Dendritic cell treated with granulocyte-macrophage colony-stimulating factor and Interleukin-4, amounts not matched to agents 40 ng/mL and 50 ng/mL, for 4 days (primary cell): ENCODE data around the gene MYOC.
"Not testable (repeated sequence)": the region's sequence is repeated elsewhere in the genome, so short reads cannot be mapped to it uniquely, and the experiment has no call there.

ENCODE experiments used
- H3K27ac Mint-ChIP-seq: one replicate; pipeline ENCODE4 v1.8.0; 2022; ENCODE audit warnings: mild to moderate bottlenecking, mixed read lengths
- H3K27me3 Mint-ChIP-seq: one replicate; pipeline ENCODE4 v1.8.0; 2022; ENCODE audit warnings: mild to moderate bottlenecking, mixed read lengths
- H3K36me3 Mint-ChIP-seq: one replicate; pipeline ENCODE4 v1.8.0; 2022; ENCODE audit warnings: low read depth, mixed read lengths
- H3K4me1 Mint-ChIP-seq: one replicate; pipeline ENCODE4 v1.8.0; 2022; ENCODE audit warnings: low read depth, mixed read lengths
- H3K4me3 Mint-ChIP-seq: one replicate; pipeline ENCODE4 v1.8.0; 2022; ENCODE audit warnings: mild to moderate bottlenecking, moderate library complexity, mixed read lengths
- H3K9me3 Mint-ChIP-seq: one replicate; pipeline ENCODE4 v1.8.0; 2022; ENCODE audit warnings: mixed read lengths
- intact Hi-C: fragments of 100-400 bp; cut with micrococcal nuclease; formaldehyde crosslinking; loops from one replicate; pipeline ENCODE4 v1.15.0; 2022

MYOC gene

DNA sequence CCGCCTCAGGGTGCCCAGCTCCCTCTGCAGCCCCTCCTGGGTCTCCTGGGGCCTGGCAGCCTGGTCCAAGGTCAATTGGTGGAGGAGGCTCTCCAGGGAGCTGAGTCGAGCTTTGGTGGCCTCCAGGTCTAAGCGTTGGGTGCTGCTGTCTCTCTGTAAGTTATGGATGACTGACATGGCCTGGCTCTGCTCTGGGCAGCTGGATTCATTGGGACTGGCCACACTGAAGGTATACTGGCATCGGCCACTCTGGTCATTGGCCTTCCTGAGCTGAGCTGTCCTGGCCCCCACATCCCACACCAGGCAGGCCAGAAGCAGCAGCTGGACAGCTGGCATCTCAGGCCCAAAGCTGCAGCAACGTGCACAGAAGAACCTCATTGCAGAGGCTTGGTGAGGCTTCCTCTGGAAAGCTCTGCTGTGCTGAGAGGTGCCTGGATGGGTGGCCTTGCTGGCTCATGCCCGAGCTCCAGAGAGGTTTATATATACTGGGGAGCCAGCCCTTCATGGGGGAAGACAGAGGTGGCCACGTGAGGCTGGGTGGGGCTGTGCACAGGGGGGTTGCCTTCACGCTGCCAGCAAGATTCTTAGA, at the start of gene MYOC:
TSS of gene MYOC (minus strand) at position 455 of the 589 bp plus-strand sequence. CDS start at position 378, 77 bp downstream.
- Mint-ChIP-seq H3K9me3 (no peaks in the 10 kb centered on the region), H3K4me1 (peaks cover 9% of the 10 kb centered on the region), H3K27me3 (peaks cover 11% of the 10 kb centered on the region), H3K27ac (no peak within 1 kb of the TSS), H3K4me3 (no peak within 1 kb of the TSS), H3K36me3 (no peaks in the 10 kb centered on the region)
- intact Hi-C loops = no loop called here

DNA sequence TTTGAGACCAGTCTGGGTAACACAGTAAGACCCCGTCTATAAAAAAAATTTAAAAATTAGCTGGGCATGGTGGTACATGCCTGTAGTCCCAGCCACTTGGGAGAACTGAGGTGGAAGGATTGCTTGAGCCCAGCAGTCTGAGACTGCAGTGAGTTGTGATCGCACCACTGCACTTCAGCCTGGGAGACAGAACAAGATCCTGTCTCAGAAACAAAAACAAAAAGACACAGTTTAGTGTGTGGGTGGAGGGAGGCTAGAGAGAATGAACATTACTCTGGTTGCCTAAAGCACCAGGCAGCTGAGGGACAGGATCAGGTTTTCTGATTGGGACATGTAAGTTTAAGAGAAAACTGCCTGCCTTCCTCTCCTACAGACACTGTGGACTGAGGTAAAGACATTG, 47.0 kb upstream of the MYOC start:
- intact Hi-C loops = no loop called here
- H3K4me3 Mint-ChIP-seq = no peak overlapping the region
- no peak overlapping the region for H3K27ac Mint-ChIP-seq
- H3K36me3 Mint-ChIP-seq = peaks cover 70% of the 10 kb centered on the region
- peaks cover 29% of the 10 kb centered on the region for H3K9me3 Mint-ChIP-seq
- no peaks in the 10 kb centered on the region for H3K4me1 Mint-ChIP-seq
- no peaks in the 10 kb centered on the region for H3K27me3 Mint-ChIP-seq

DNA sequence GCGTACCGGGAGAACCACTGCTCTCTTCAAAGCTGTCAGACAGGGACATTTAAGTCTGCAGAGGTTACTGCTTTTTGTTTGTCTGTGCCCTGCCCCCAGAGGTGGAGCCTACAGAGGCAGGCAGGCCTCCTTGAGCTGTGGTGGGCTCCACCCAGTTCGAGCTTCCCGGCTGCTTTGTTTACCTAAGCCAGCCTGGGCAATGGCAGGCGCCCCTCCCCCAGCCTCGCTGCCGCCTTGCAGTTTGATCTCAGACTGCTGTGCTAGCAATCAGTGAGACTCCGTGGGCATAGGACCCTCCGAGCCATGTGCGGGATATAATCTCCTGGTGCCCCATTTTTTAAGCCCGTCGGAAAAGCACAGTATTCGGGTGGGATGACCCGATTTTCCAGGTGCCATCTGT, 43.3 kb upstream of the MYOC start:
- H3K4me1 Mint-ChIP-seq, H3K4me3 Mint-ChIP-seq, intact Hi-C loops, H3K27me3 Mint-ChIP-seq, H3K27ac Mint-ChIP-seq: not testable (repeated sequence)
- Mint-ChIP-seq H3K9me3 (peaks cover 50% of the 10 kb centered on the region), H3K36me3 (peaks cover 39% of the 10 kb centered on the region)

GRCh38 chr1:171693541-171693940, 41.1 kb upstream of the MYOC start:
- H3K36me3 Mint-ChIP-seq = peaks cover 23% of the 10 kb centered on the region
- H3K27me3 Mint-ChIP-seq, H3K27ac Mint-ChIP-seq, H3K4me1 Mint-ChIP-seq, H3K4me3 Mint-ChIP-seq, intact Hi-C loops: not testable (repeated sequence)
- peaks cover 50% of the 10 kb centered on the region for H3K9me3 Mint-ChIP-seq

DNA sequence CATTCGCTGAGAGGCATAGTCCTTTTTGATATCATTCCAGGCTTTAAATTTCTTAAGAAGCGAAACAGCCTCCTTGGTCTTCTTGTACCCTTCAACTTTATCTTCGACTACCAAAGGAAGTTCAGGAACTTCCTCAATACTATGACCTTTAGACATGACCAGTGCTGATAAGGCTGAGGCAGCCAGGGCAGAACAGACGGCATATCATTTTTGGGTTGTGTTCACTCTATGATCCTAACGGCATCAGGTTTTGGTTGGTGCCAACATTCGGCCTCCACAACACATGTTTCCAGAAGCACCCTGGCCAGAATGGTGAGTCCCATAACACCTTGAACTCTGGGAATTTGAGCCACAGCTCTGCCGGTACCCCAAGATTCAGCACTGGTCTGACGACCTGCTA, 31.4 kb upstream of the MYOC start:
- no peak overlapping the region for H3K27ac Mint-ChIP-seq
- no peak overlapping the region for H3K4me3 Mint-ChIP-seq
- no peaks in the 10 kb centered on the region for H3K27me3 Mint-ChIP-seq
- peaks cover 9% of the 10 kb centered on the region for H3K9me3 Mint-ChIP-seq
- H3K36me3 Mint-ChIP-seq = no peaks in the 10 kb centered on the region
- intact Hi-C loops = no loop called here
- peaks cover 5% of the 10 kb centered on the region for H3K4me1 Mint-ChIP-seq

GRCh38 chr1:171680339-171680738, 27.9 kb upstream of the MYOC start:
- Mint-ChIP-seq H3K9me3 (peaks cover 9% of the 10 kb centered on the region), H3K27ac (no peak overlapping the region), H3K4me3 (no peak overlapping the region), H3K27me3 (no peaks in the 10 kb centered on the region), H3K36me3 (no peaks in the 10 kb centered on the region), H3K4me1 (peaks cover 5% of the 10 kb centered on the region)
- intact Hi-C loops = no loop called here

DNA sequence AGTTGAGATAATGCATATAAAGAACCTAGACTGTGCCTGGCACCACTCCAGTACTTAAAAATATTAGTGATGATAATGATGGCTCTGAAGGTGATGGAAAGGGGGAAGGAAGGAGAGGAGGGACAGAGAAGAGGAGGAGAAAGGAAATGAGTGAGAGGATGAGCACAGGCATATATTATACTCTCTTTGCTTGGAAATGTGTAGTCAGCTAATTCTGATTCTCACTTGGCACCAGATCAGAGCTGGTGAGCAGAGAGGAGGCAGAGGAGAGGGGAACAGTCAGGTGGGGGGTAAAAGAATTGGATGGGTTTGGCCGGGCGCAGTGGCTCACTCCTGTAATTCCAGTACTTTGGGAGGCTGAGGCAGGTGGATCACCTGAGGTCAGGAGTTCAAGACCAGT, 24.3 kb upstream of the MYOC start:
- Mint-ChIP-seq H3K4me1 (peaks cover 5% of the 10 kb centered on the region), H3K27ac (no peak overlapping the region)

GRCh38 chr1:171674431-171675405, 22.2 kb upstream of the MYOC start:
- no peak overlapping the region for H3K27ac Mint-ChIP-seq
- no peaks in the 10 kb centered on the region for H3K36me3 Mint-ChIP-seq
- no peak overlapping the region for H3K4me3 Mint-ChIP-seq
- intact Hi-C loops = no loop called here
- no peaks in the 10 kb centered on the region for H3K9me3 Mint-ChIP-seq
- H3K4me1 Mint-ChIP-seq = no peaks in the 10 kb centered on the region
- no peaks in the 10 kb centered on the region for H3K27me3 Mint-ChIP-seq

More for the DNA sequence above, 24.3 kb upstream of the MYOC start:
- intact Hi-C loops = no loop called here
- Mint-ChIP-seq H3K9me3 (peaks cover 9% of the 10 kb centered on the region), H3K4me3 (no peak overlapping the region), H3K36me3 (no peaks in the 10 kb centered on the region), H3K27me3 (no peaks in the 10 kb centered on the region)

- Mint-ChIP-seq H3K9me3 (no peaks in the 10 kb centered on the region), H3K27ac (no peak overlapping the region), H3K27me3 (no peaks in the 10 kb centered on the region), H3K36me3 (no peaks in the 10 kb centered on the region), H3K4me1 (no peaks in the 10 kb centered on the region), H3K4me3 (no peak overlapping the region)
- intact Hi-C loops = no loop called here
These were observed 18.3 kb upstream of the MYOC start for GRCh38 chr1:171670739-171671138.

- intact Hi-C loops = no loop called here
These were observed 15.9 kb upstream of the MYOC start for GRCh38 chr1:171668372-171668771.

DNA sequence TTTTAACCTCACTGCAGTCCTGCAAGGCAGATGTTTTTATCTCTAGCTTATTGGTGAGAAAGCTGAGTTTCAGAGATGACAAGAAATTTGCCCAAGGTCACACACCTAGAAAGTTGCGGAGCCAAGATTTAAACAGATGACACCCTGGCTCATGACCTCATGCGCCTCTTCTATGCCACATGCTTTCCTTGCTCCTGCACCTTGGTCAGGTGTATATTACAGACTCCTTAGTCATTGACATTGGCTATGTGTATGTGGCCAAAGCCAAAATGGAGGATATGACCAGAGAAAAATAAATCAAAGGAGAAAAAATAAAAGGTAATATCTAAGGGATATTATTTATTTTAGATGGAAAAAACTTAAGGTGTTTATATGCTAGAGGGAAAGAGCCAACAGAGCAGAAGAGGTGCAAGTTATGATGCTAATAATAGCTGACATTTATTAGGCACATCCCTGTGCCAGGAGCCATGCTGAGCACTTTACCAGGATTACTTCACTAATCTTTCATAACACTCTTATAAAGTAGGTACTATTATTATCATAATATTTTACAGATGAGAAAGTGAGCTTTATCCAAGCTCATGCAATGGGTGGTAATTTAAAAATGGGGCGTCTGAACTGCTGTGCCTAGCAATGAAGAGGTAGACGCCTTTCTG, 13.8 kb upstream of the MYOC start:
- no peak overlapping the region for H3K4me3 Mint-ChIP-seq
- H3K27ac Mint-ChIP-seq = no peak overlapping the region
- H3K9me3 Mint-ChIP-seq = no peaks in the 10 kb centered on the region
- no peaks in the 10 kb centered on the region for H3K36me3 Mint-ChIP-seq
- no peaks in the 10 kb centered on the region for H3K4me1 Mint-ChIP-seq
- no peaks in the 10 kb centered on the region for H3K27me3 Mint-ChIP-seq
- intact Hi-C loops = no loop called here

More at GRCh38 chr1:171668372-171668771, 15.9 kb upstream of the MYOC start:
- no peak overlapping the region for H3K27ac Mint-ChIP-seq
- no peaks in the 10 kb centered on the region for H3K27me3 Mint-ChIP-seq
- no peaks in the 10 kb centered on the region for H3K4me1 Mint-ChIP-seq
- no peak overlapping the region for H3K4me3 Mint-ChIP-seq
- no peaks in the 10 kb centered on the region for H3K36me3 Mint-ChIP-seq
- H3K9me3 Mint-ChIP-seq = no peaks in the 10 kb centered on the region

GRCh38 chr1:171664976-171665375, 12.5 kb upstream of the MYOC start:
- Mint-ChIP-seq H3K4me3 (no peak overlapping the region), H3K27ac (no peak overlapping the region), H3K4me1 (no peaks in the 10 kb centered on the region), H3K9me3 (no peaks in the 10 kb centered on the region), H3K36me3 (no peaks in the 10 kb centered on the region), H3K27me3 (no peaks in the 10 kb centered on the region)
- intact Hi-C loops = no loop called here

DNA sequence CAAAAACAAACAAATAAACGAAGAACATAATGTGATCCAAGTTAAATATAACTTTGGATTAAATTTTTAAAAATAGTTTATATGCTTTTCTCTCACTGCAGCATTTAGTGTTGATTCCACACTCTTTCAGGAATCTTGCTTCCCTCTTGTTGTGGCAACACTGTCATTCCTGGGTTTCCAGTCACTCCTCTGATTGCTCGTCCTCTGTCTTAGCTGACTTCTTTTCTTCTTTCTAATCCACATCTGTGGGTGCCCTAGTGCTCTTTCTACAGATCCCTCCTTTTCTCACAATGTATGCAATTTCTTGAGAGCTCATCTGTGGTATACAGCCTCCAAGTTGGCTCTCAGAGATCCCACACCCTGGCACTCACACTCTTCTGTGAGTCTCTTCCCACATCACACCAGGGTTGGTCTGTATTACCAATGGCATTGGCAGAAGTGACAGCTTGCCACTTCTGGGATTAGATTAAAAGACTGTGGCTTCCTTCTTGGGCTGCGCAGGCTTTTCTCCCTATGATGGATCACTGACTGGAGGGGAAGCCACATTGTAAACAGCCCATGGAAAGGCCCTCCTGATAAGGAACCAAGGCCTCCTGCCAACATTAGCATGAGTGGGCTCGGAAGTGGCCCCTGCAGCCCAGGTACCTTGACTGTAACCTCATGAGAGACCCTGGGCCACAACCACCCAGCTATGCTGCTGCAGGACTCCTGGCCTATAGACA, 11.5 kb upstream of the MYOC start:
- H3K9me3 Mint-ChIP-seq = no peaks in the 10 kb centered on the region
- no peaks in the 10 kb centered on the region for H3K36me3 Mint-ChIP-seq
- H3K27ac Mint-ChIP-seq = no peak overlapping the region
- intact Hi-C loops = no loop called here
- H3K4me3 Mint-ChIP-seq = no peak overlapping the region
- no peaks in the 10 kb centered on the region for H3K27me3 Mint-ChIP-seq
- no peaks in the 10 kb centered on the region for H3K4me1 Mint-ChIP-seq
